A673 (cell line): ENCODE measurements around the gene ACTR10. TPM values are rescaled to one million over a fixed set of nuclear protein-coding genes. Genes with fewer than 3 reads are reported as not detected.

Experiments
- BruUV-seq: library from RNA; stranded (reverse); fragments of 400-500 nt; replicated peaks from 2 replicates; lab custom pipeline; 2021; lab: Mats Ljungman, UMichigan
- CTCF ChIA-PET: fragments of 300-600 bp; sonication (Branson Sonifier 250); formaldehyde crosslinking; loops from one replicate; lab custom pipeline; 2022; ENCODE audit warnings: antibody characterized with exemption; lab: Charles Lee
- POLR2A ChIA-PET: fragments of 300-600 bp; sonication (Branson Sonifier 250); formaldehyde crosslinking; loops from one replicate; lab custom pipeline; 2022; ENCODE audit warnings: antibody characterized with exemption; ENCODE audit not compliant: low non-redundant PET; lab: Charles Lee
- DNase-seq: peaks from one replicate; pipeline ENCODE4 v3.0.0-alpha.2; 2015; ENCODE audit warnings: low spot score
- H3K27ac ChIP-seq: fragments of 200-600 bp; sonication (generic); 2 replicates; pipeline ENCODE4 v1.5.1; 2016; ENCODE audit warnings: mixed run types, low read depth, mild to moderate bottlenecking, mixed read lengths, antibody characterized with exemption, low read length; ENCODE audit not compliant: poor library complexity, severe bottlenecking
- H3K27me3 ChIP-seq: fragments of 200-600 bp; sonication (generic); replicated peaks from 2 replicates; pipeline ENCODE4 v1.6.1; 2017; ENCODE audit warnings: mixed run types, low read depth, mild to moderate bottlenecking, mixed read lengths, antibody characterized with exemption, low read length; ENCODE audit not compliant: insufficient read depth, poor library complexity
- H3K36me3 ChIP-seq: fragments of 200-600 bp; sonication (generic); 2 replicates; pipeline ENCODE4 v1.6.1; 2016; ENCODE audit warnings: mixed run types, mild to moderate bottlenecking, mixed read lengths, antibody characterized with exemption, low read length; ENCODE audit not compliant: insufficient read depth, poor library complexity, severe bottlenecking
- H3K4me1 ChIP-seq: fragments of 200-600 bp; sonication (generic); 2 replicates; pipeline ENCODE4 v1.6.1; 2017; ENCODE audit warnings: mixed run types, mild to moderate bottlenecking, mixed read lengths, antibody characterized with exemption, low read length; ENCODE audit not compliant: insufficient read depth, poor library complexity, severe bottlenecking
- H3K4me3 ChIP-seq: fragments of 200-600 bp; sonication (generic); 2 replicates; pipeline ENCODE4 v1.5.1; 2016; ENCODE audit warnings: low read depth, mixed run types, mild to moderate bottlenecking, mixed read lengths, low read length; ENCODE audit not compliant: poor library complexity, severe bottlenecking
- H3K9me3 ChIP-seq: fragments of 200-600 bp; sonication (generic); 2 replicates; pipeline ENCODE4 v1.6.1; 2016; ENCODE audit warnings: mixed run types, low read depth, mild to moderate bottlenecking, mixed read lengths, antibody characterized with exemption, low read length; ENCODE audit not compliant: poor library complexity, severe bottlenecking
- CTCF ChIP-seq: fragments of 300-800, 200-600 bp; sonication (generic); conservative IDR thresholded peaks from 2 replicates; pipeline ENCODE4 v1.5.1; 2017; ENCODE audit warnings: low read depth, mild to moderate bottlenecking, antibody characterized with exemption, low read length, moderate library complexity, mixed read lengths
- EZH2 ChIP-seq: fragments of 200-600 bp; sonication (generic); IDR thresholded peaks from 2 replicates; pipeline ENCODE4 v1.6.1; 2017; ENCODE audit warnings: borderline replicate concordance, low read depth, mild to moderate bottlenecking, mixed read lengths, antibody characterized with exemption, low read length; ENCODE audit not compliant: poor library complexity, severe bottlenecking
- intact Hi-C: fragments of 100-400 bp; cut with micrococcal nuclease; formaldehyde crosslinking; loops from one replicate; pipeline ENCODE4 v1.10.0; 2022; ENCODE audit not compliant: unreplicated experiment
- total RNA-seq: library from RNA; stranded (reverse); gene quantifications from 2 replicates; pipeline ENCODE4 v1.2.3, GENCODE V29; 2021

Gene ACTR10
- total RNA-seq, 1 experiment from 2014 or later, result 54.7 TPM

- no TSS peak for BruUV-seq
- CTCF ChIA-PET, result interaction anchor here (0.5 kb wide), 1 partner anchor 73 kb away, joined by 4 read pairs; no protein-coding TSS in a partner anchor
- POLR2A ChIA-PET, result interaction anchor here (0.6 kb wide), 1 partner anchor 71 kb away, joined by 5 read pairs; no protein-coding TSS in a partner anchor
- peak overlapping the region; percentile 5 for H3K27ac ChIP-seq
- intact Hi-C loops, result no loop called here
- no peaks in the 10 kb centered on the region for H3K9me3 ChIP-seq
- H3K36me3 ChIP-seq, result peaks cover 63% of the 10 kb centered on the region
- DNase-seq, result no peak
- TF ChIP-seq CTCF (no peak), EZH2 (no peak)
- H3K4me3 ChIP-seq, result no peak overlapping the region
- peaks cover 12% of the 10 kb centered on the region for H3K4me1 ChIP-seq
- H3K27me3 ChIP-seq, result no peaks in the 10 kb centered on the region
Measured at GRCh38 chr14:58275527-58276190, 75.7 kb downstream of the ACTR10 start.

GRCh38 chr14:58276208-58276607 is 76.3 kb downstream of the ACTR10 start:
- peaks cover 57% of the 10 kb centered on the region for H3K36me3 ChIP-seq
- H3K4me3 ChIP-seq, result no peak overlapping the region
- H3K9me3 ChIP-seq, result no peaks in the 10 kb centered on the region
- CTCF ChIA-PET, result no interaction called here
- no TSS peak for BruUV-seq
- no peaks in the 10 kb centered on the region for H3K27me3 ChIP-seq
- DNase-seq, result no peak
- no peak for TF ChIP-seq CTCF
- H3K27ac ChIP-seq, result peak overlapping the region; percentile 5
- intact Hi-C loops, result no loop called here
- H3K4me1 ChIP-seq, result peaks cover 17% of the 10 kb centered on the region
- POLR2A ChIA-PET, result interaction anchor here (0.6 kb wide), 1 partner anchor 71 kb away, joined by 5 read pairs; no protein-coding TSS in a partner anchor

GRCh38 chr14:58278177-58278576 is 78.2 kb downstream of the ACTR10 start:
- DNase-seq, result no peak
- Histone ChIP-seq H3K36me3 (peaks cover 45% of the 10 kb centered on the region), H3K4me1 (peaks cover 30% of the 10 kb centered on the region), H3K4me3 (no peak overlapping the region), H3K27me3 (no peaks in the 10 kb centered on the region), H3K9me3 (no peaks in the 10 kb centered on the region), H3K27ac (no peak overlapping the region)
- POLR2A ChIA-PET, result no interaction called here
- intact Hi-C loops, result no loop called here
- BruUV-seq, result no TSS peak
- TF ChIP-seq CTCF (no peak), EZH2 (no peak)
- CTCF ChIA-PET, result no interaction called here
